Heart left ventricle (tissue), 13 donors: ENCODE measurements around the gene TXNL4A.

ENCODE experiments used
- CTCF ChIP-seq, 12 donors: fragments of 200-600 bp; sonication (generic) in 4 of 12; IDR thresholded peaks; one replicate each; pipeline versions ENCODE4 v1.5.0 to v1.8.0; 2018 to 2022; ENCODE audit warnings: antibody characterized with exemption in 12 of 12, mild to moderate bottlenecking in 5 of 12
- POLR2A ChIP-seq, 2 donors: fragments of 450-650 bp; IDR thresholded peaks; one replicate each; pipeline ENCODE4 v1.6.1; 2017; ENCODE audit warnings: antibody characterized with exemption in 2 of 2, mild to moderate bottlenecking in 2 of 2, moderate library complexity in 2 of 2
- donor health status: ischemic (EF 13 %, LVEDD 7.1; RV severe dilation, severe dysfunction).
- donor health status: DM: no; HTN: yes; CAD: no.
- donor health status: DM: no; HTN: no; CAD: no.
- donor health status: ischemic (EF 25% LVEDD 6.9; RV normal size, moderate dysfunction).
- donor health status: ischemic (EF 25% LVEDD 5.7; RV mildly dilated, moderate dysfunction).
- donor health status: ischemic (EF 35%, LVEDD 5.7; RV mildly dilated, moderate dysfunction).
- donor health status: nonischemic (EF 11% LVEDD 7.7; RV severe dilation, severe dysfunction).
- donor health status: DM: yes; HTN: yes; CAD: no.
- donor health status: PGD.
- donor health status: ischemic (EF 29% LVEDD 5.4; RV normal size, mild dysfunction).
- donor health status: nonischemic (EF 23%, LVEDD 6.1; RV moderate dilation, normal function).

GRCh38 chr18:79935499-79935898 lies 52.9 kb downstream of the TXNL4A start:
- TF ChIP-seq CTCF (IDR thresholded peaks at IDR 0.05), result no peak
- no peak for TF ChIP-seq POLR2A (IDR thresholded peaks at IDR 0.05)
